H1 (cell line): ENCODE results near the gene SRP14. TPM values are rescaled to one million over a fixed set of nuclear protein-coding genes. Genes with fewer than 3 reads are reported as not detected.

Experiments used
- ASH2L ChIP-seq: fragments of 200-600, 300-600 bp; sonication (generic); IDR thresholded peaks from one replicate; pipeline ENCODE4 v1.7.1; 2017; ENCODE audit warnings: low read length
- CBX8 ChIP-seq: fragments of 300-800, 300-1000 bp; sonication (generic); IDR thresholded peaks from 2 replicates; pipeline ENCODE4 v1.7.1; 2016; ENCODE audit warnings: low read depth, low read length, borderline replicate concordance
- GABPA ChIP-seq: IDR thresholded peaks from 2 replicates; pipeline ENCODE4 v1.6.1; 2011; ENCODE audit warnings: mild to moderate bottlenecking, low read length, moderate library complexity, borderline replicate concordance; ENCODE audit not compliant: insufficient read depth
- JUN ChIP-seq: IDR thresholded peaks from 2 replicates; pipeline ENCODE4 v1.6.1; 2011; ENCODE audit warnings: low read depth, mild to moderate bottlenecking, improper control_type of control experiment, low read length
- KDM5A ChIP-seq: fragments of 200-600 bp; IDR thresholded peaks from 2 replicates; pipeline ENCODE4 v1.7.1; 2012; ENCODE audit warnings: mild to moderate bottlenecking, low read length, inconsistent platforms, mixed read lengths
- RAD21 ChIP-seq, 2 experiments: IDR thresholded peaks in 1 of 2; conservative IDR thresholded peaks in 1 of 2; 2 replicates each; pipeline ENCODE4 v1.6.1; 2011; ENCODE audit warnings: low read depth in 2 of 2, low read length in 2 of 2, improper control_type of control experiment in 1 of 2, inconsistent platforms in 1 of 2, mild to moderate bottlenecking in 1 of 2, moderate library complexity in 1 of 2
- RBBP5 ChIP-seq: IDR thresholded peaks from 2 replicates; pipeline ENCODE4 v1.7.1; 2012; ENCODE audit warnings: low read depth, mild to moderate bottlenecking, inconsistent platforms, low read length, moderate library complexity, borderline replicate concordance
- SAP30 ChIP-seq: fragments of 300-600 bp; sonication (generic); IDR thresholded peaks from 2 replicates; pipeline ENCODE4 v1.7.1; 2012; ENCODE audit warnings: low read length, moderate library complexity, mild to moderate bottlenecking, inconsistent platforms; ENCODE audit not compliant: insufficient read depth, insufficient replicate concordance
- SP1 ChIP-seq: IDR thresholded peaks from 2 replicates; pipeline ENCODE4 v1.6.1; 2011; ENCODE audit warnings: low read depth, low read length
- SP2 ChIP-seq: IDR thresholded peaks from 2 replicates; pipeline ENCODE4 v1.6.1; 2012; ENCODE audit warnings: mild to moderate bottlenecking, low read length, inconsistent platforms
- TAF1 ChIP-seq: IDR thresholded peaks from 2 replicates; pipeline ENCODE4 v1.6.1; 2011; ENCODE audit warnings: mild to moderate bottlenecking, low read depth, low read length
- TBP ChIP-seq: IDR thresholded peaks from 2 replicates; pipeline ENCODE4 v1.6.1; 2011; ENCODE audit warnings: low read depth, low read length, improper control_type of control experiment
- YY1 ChIP-seq: IDR thresholded peaks from 2 replicates; pipeline ENCODE4 v1.6.1; 2011; ENCODE audit warnings: low read depth, mild to moderate bottlenecking, low read length
- polyA plus RNA-seq, 7 experiments: library from polyadenylated mRNA; depleted of rRNA in 3 of 7; stranded (reverse) in 5 of 7; unstranded in 2 of 7; fragments of >200 nt in 5 of 7; fragments of 200-250 nt in 2 of 7; gene quantifications; 1 replicate in 5 of 7; 2 replicates in 1 of 7; 4 replicates in 1 of 7; pipeline versions ENCODE4 v1.2.1 to v1.2.3, GENCODE V29; 2011 to 2013; ENCODE audit warnings: missing spikeins in 2 of 7, mixed read lengths in 2 of 7
- total RNA-seq: library from RNA; stranded (reverse); fragmentation: NEBNext Ultra II Directional; extraction: Animal tissue kit (Norgen Biotek cat#: 25700); gene quantifications from 2 replicates; pipeline ENCODE4 v1.2.1, GENCODE V29; 2021
- TF ChIP-seq, protein P1 (sequence below): IDR thresholded peaks from 2 replicates; pipeline ENCODE4 v1.6.1; 2012; ENCODE audit warnings: inconsistent platforms

SRP14 gene
- total and polyA plus RNA-seq, 2 of the 8 experiments (the other 6 are each of a cell fraction or from before 2014, with no cell fraction given) = 186 to 223 TPM

GRCh38 chr15:40038638-40039543 is at the start of gene SRP14 (continued):
- 0 out of 2 replicates have a peak, but pooled peaks have one; percentile 55 for TF ChIP-seq SP1
- no peak for TF ChIP-seq CBX8
- TF ChIP-seq TBP = peak; percentile 82
- peak; percentile 54; the same call in 1 of the 2 replicates for TF ChIP-seq YY1
- TF ChIP-seq KDM5A = 0 out of 2 replicates have a peak, but pooled peaks have one; percentile 50
- peak; percentile 97 for TF ChIP-seq GABPA
- TF ChIP-seq SAP30 = peak; percentile 85
- peak; percentile 88 for TF ChIP-seq TAF1
- TF ChIP-seq RAD21 (IDR thresholded peaks at IDR 0.05 in 1 of 2, conservative IDR thresholded peaks at IDR 0.05 in 1 of 2; ENCODE audit: low read depth in 2 of 2, low read length in 2 of 2) = 0 out of 4 replicates have a peak, but pooled peaks of 1 of the 2 experiments have one; percentile 2
- TF ChIP-seq SP2 = peak; percentile 15; the same call in 1 of the 2 replicates
- TF ChIP-seq, protein P1, sequence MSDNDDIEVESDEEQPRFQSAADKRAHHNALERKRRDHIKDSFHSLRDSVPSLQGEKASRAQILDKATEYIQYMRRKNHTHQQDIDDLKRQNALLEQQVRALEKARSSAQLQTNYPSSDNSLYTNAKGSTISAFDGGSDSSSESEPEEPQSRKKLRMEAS = 0 out of 2 replicates have a peak, but pooled peaks have one; percentile 28
- no peak for TF ChIP-seq JUN
- TF ChIP-seq RBBP5 = peak; percentile 84; the same call in 1 of the 2 replicates
- peak; percentile 89 for TF ChIP-seq ASH2L
